IPS DF 6.9 (cell line): ENCODE measurements around the gene PALLD.
"Not testable (repeated sequence)": the region's sequence is repeated elsewhere in the genome, so short reads cannot be mapped to it uniquely, and the experiment has no call there.

Source experiments
- DNase-seq: peaks from one replicate; pipeline ENCODE4 v3.0.0-alpha.2; 2013; ENCODE audit warnings: low read depth, low spot score
- H3K27ac ChIP-seq: one replicate; pipeline ENCODE4 v1.5.1; 2013; ENCODE audit warnings: low read length, control low read depth
- H3K27me3 ChIP-seq: 2 replicates; pipeline ENCODE4 v1.6.1; 2013; ENCODE audit warnings: mild to moderate bottlenecking, low read length; ENCODE audit not compliant: control insufficient read depth, insufficient read depth
- H3K36me3 ChIP-seq: 2 replicates; pipeline ENCODE4 v1.6.1; 2013; ENCODE audit warnings: low read length; ENCODE audit not compliant: control insufficient read depth, insufficient read depth
- H3K4me1 ChIP-seq: 2 replicates; pipeline ENCODE4 v1.6.1; 2013; ENCODE audit warnings: low read length; ENCODE audit not compliant: control insufficient read depth, insufficient read depth
- H3K4me3 ChIP-seq: 2 replicates; pipeline ENCODE4 v1.5.1; 2013; ENCODE audit warnings: mild to moderate bottlenecking, low read length
- H3K9me3 ChIP-seq: 2 replicates; pipeline ENCODE4 v1.6.1; 2013; ENCODE audit warnings: low read length, inconsistent platforms; ENCODE audit not compliant: control insufficient read depth, insufficient read depth
- WGBS: extraction: QIAGEN DNeasy Blood & Tissue Kit; methylation state at CpG from one replicate; pipeline ENCODE4 v1.1.7; 2013; ENCODE audit warnings: mixed read lengths, missing lambda C conversion rate; ENCODE audit not compliant: insufficient read length, insufficient coverage; 5-methylcytosine and 5-hydroxymethylcytosine counted together

PALLD gene

DNA sequence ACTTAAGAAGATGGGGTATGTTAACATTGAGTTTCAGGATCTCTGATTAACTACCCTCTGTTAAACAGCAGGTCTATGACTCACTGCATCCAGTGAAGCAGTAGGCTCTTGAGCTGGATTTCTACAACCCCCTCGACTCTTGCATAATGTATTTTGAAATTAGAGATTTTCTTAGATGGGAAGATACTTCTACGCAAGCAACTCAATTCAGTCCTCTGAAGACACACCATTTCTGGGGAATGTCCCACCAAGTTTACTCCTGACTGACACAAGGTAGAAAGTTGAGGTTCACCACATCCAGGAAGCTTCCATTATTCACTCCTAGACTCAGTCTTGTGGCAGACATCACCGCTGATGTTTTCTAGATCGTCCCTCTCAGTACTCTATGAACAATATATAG is 12.9 kb downstream of the PALLD start:
- Histone ChIP-seq H3K27me3 (no peaks in the 10 kb centered on the region), H3K4me3 (no peak overlapping the region), H3K36me3 (no peaks in the 10 kb centered on the region), H3K27ac (no peak overlapping the region), H3K9me3 (no peaks in the 10 kb centered on the region), H3K4me1 (no peaks in the 10 kb centered on the region)
- no peak for DNase-seq
- no CpG with 5 or more reads among the region's 4 CpGs for WGBS

GRCh38 chr4:168511780-168512489 is 15.1 kb downstream of the PALLD start:
- no peaks in the 10 kb centered on the region for H3K27me3 ChIP-seq
- no peak for DNase-seq
- no peak overlapping the region for H3K27ac ChIP-seq
- no peak overlapping the region for H3K4me3 ChIP-seq
- no peaks in the 10 kb centered on the region for H3K9me3 ChIP-seq
- H3K4me1 ChIP-seq: no peaks in the 10 kb centered on the region
- H3K36me3 ChIP-seq: no peaks in the 10 kb centered on the region
- WGBS: no CpG with 5 or more reads among the region's 13 CpGs

GRCh38 chr4:168513826-168514225 is 17.0 kb downstream of the PALLD start:
- not testable (repeated sequence) for H3K27ac ChIP-seq, H3K9me3 ChIP-seq, H3K36me3 ChIP-seq, H3K4me3 ChIP-seq, DNase-seq, H3K4me1 ChIP-seq, H3K27me3 ChIP-seq
- WGBS: no CpG with 5 or more reads among the region's 3 CpGs

- no peak overlapping the region for H3K27ac ChIP-seq
- no peak for DNase-seq
- no peaks in the 10 kb centered on the region for H3K36me3 ChIP-seq
- no CpG with 5 or more reads among the region's 3 CpGs for WGBS
- H3K4me1 ChIP-seq: no peaks in the 10 kb centered on the region
- no peak overlapping the region for H3K4me3 ChIP-seq
- no peaks in the 10 kb centered on the region for H3K9me3 ChIP-seq
- H3K27me3 ChIP-seq: no peaks in the 10 kb centered on the region
Observed at GRCh38 chr4:168514249-168514852, 17.5 kb downstream of the PALLD start.

DNA sequence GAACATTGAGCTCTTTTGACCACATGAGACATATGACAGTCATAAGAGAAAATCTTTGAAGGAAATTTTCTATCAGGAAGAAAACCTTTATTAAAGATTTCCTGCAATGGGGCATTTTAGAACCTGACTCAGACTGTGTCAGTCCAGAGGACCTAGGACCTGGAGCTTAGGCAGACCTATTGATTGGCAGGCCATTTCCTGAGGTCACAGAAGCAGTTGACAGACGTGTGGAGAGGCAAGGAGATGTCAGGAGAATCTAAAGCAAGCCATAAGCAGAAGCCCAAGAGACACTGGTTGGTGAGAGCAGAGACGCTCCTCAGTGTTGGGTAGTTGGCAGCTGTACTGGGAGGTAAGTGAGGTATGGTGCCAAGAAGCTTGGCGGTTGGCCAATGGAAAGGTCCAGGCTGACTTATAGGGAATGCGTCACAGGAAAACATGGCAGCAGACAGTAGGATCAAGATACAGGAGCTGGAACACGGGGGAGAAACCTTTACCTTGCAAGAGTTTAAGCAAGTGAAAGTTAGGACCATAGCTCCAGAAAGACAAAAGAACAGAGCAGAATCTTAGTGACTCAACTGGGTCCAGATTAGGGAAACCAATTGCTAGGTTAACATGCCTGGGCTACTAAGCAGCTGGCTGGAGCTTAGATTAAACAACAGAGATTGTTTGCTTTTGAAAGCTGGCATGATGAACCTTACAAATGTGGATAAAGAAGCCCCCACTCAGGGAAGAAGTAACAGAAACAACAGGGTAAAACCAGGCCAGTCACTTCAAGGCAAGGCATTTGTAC is 18.6 kb downstream of the PALLD start:
- Histone ChIP-seq H3K36me3 (no peaks in the 10 kb centered on the region), H3K9me3 (no peaks in the 10 kb centered on the region), H3K4me3 (no peak overlapping the region), H3K27me3 (no peaks in the 10 kb centered on the region), H3K4me1 (no peaks in the 10 kb centered on the region), H3K27ac (no peak overlapping the region)
- DNase-seq: no peak
- no CpG with 5 or more reads among the region's 5 CpGs for WGBS

- Histone ChIP-seq H3K27ac (no peak overlapping the region), H3K27me3 (no peaks in the 10 kb centered on the region), H3K4me3 (no peak overlapping the region), H3K9me3 (no peaks in the 10 kb centered on the region), H3K36me3 (no peaks in the 10 kb centered on the region), H3K4me1 (no peaks in the 10 kb centered on the region)
- DNase-seq: no peak
- no CpG with 5 or more reads among the region's 2 CpGs for WGBS
Observed at GRCh38 chr4:168516841-168517240, 20.0 kb downstream of the PALLD start.

DNA sequence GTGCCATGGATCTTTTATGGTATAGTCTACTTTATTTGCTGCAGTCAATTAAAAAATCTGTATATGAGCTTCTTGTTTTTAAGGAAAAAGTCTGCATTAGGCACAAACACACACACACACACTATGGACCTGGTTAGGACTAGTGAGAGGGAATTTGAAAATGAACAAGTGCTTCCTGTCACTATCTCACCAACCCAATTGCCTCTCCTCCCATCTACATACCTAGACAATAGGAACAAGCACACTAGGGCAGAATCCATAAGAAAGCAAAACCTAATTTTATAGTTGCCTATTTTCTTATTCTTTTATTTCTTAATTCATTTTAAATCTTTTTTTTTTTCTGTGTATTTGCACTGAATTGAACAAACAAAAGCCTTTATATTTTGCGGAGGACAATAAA is 22.7 kb downstream of the PALLD start:
- no CpG with 5 or more reads among the region's 1 CpG for WGBS
- no peaks in the 10 kb centered on the region for H3K27me3 ChIP-seq
- no peaks in the 10 kb centered on the region for H3K4me1 ChIP-seq
- H3K9me3 ChIP-seq: no peaks in the 10 kb centered on the region
- H3K27ac ChIP-seq: no peak overlapping the region
- no peak overlapping the region for H3K4me3 ChIP-seq
- DNase-seq: no peak
- no peaks in the 10 kb centered on the region for H3K36me3 ChIP-seq

DNA sequence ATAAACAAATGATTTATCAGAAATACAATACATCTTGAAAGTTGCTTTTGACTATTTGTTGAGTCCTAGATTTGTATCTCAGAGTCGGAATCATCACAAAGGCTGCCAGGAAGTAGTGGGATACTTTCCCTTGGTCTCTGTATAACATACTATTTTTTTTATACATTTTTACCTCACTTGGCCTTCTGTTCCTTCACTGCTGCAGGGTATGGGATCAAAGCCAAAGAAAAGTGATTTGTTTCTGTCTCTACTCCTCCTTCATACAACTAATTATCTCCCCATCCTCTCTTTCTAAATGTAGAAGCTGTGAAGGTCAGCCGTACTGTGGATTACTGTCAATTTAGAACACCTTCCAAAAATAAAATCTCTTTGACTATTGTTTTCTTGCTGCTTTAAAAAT is 24.9 kb downstream of the PALLD start:
- H3K27me3 ChIP-seq: no peaks in the 10 kb centered on the region
- no peaks in the 10 kb centered on the region for H3K4me1 ChIP-seq
- H3K27ac ChIP-seq: no peak overlapping the region
- no peak for DNase-seq
- no CpG with 5 or more reads among the region's 2 CpGs for WGBS
- no peaks in the 10 kb centered on the region for H3K9me3 ChIP-seq
- no peaks in the 10 kb centered on the region for H3K36me3 ChIP-seq
- H3K4me3 ChIP-seq: no peak overlapping the region

DNA sequence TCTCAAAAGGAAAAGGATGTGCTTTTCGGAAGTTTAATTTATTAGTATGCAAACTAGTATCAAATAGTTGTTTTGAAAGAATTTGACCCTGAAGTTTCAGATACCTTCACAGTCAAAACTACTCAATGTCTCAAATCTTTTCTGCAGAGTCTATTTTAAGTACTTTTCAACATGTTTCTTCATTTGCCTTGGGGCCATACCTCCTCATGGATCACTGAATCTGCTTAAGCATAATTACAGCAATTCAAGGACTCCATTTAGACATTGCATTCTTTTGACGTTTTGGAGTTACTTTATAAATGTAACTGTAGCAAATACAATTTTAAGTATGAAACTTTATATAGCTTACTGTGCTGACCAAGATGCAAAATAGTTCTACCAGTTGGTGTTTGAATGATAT is 25.5 kb downstream of the PALLD start:
- no peaks in the 10 kb centered on the region for H3K9me3 ChIP-seq
- DNase-seq: no peak
- no peaks in the 10 kb centered on the region for H3K36me3 ChIP-seq
- no CpG with 5 or more reads among the region's 2 CpGs for WGBS
- no peaks in the 10 kb centered on the region for H3K4me1 ChIP-seq
- no peaks in the 10 kb centered on the region for H3K27me3 ChIP-seq
- no peak overlapping the region for H3K27ac ChIP-seq
- H3K4me3 ChIP-seq: no peak overlapping the region

DNA sequence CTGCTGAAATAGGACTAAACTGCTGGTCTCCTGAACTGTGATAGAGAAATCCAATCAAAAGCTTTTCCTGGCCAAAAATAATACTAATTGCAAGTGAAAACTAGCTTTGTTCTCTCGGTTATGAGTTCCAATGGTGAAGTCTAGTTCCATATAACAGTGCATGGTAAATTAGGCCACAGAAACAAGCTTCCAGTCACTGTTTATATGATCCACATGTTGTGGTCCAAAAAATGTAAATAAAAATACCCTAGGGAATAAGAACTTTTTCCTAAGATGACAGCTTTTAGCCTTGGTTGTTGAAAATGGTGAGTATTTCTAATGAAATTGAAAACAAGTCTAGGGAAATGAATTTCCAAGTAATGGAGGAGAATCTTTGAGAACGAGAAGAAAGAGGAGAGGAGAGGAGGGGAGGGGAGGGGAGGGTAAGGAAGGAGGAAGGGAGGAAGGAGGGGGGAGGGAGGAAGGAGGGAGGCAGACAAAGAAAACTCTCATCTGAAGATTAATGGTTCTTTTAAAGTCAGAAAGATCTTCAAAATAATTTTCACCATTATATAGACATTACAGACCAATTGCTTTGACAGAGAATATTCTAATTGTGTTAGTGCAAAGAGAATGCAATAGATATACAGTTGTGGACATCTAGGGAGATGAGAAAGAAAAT is 26.1 kb downstream of the PALLD start:
- no peak overlapping the region for H3K27ac ChIP-seq
- WGBS: no CpG with 5 or more reads among the region's 2 CpGs
- no peak for DNase-seq
- H3K4me1 ChIP-seq: no peaks in the 10 kb centered on the region
- no peaks in the 10 kb centered on the region for H3K36me3 ChIP-seq
- H3K9me3 ChIP-seq: no peaks in the 10 kb centered on the region
- H3K4me3 ChIP-seq: no peak overlapping the region
- no peaks in the 10 kb centered on the region for H3K27me3 ChIP-seq
